NCI-H1092 (cell line): ENCODE results near the gene COQ2.
"Not testable (repeated sequence)": the region's sequence is repeated elsewhere in the genome, so short reads cannot be mapped to it uniquely, and the experiment has no call there.

Experiments used
- DNase-seq: peaks from one replicate; lab custom pipeline; 2025; lab: John Stamatoyannopoulos, UW

Gene COQ2

GRCh38 chr4:83247415-83248357, 36.9 kb downstream of the COQ2 start:
- no peak for DNase-seq

- no peak for DNase-seq
Observed at GRCh38 chr4:83241132-83241531, 43.5 kb downstream of the COQ2 start.

GRCh38 chr4:83240379-83240875, 44.2 kb downstream of the COQ2 start:
- no peak for DNase-seq

- DNase-seq, result no peak
Observed at GRCh38 chr4:83238393-83239248, 46.0 kb downstream of the COQ2 start.

- DNase-seq, result no peak
Observed at GRCh38 chr4:83237591-83237990, 47.0 kb downstream of the COQ2 start.

GRCh38 chr4:83235645-83236133, 48.9 kb downstream of the COQ2 start:
- DNase-seq, result not testable (repeated sequence)

- DNase-seq, result no peak
Observed at GRCh38 chr4:83234902-83235644, 49.5 kb downstream of the COQ2 start.

GRCh38 chr4:83234387-83234786, 50.2 kb downstream of the COQ2 start:
- not testable (repeated sequence) for DNase-seq

GRCh38 chr4:83232082-83232481, 52.5 kb downstream of the COQ2 start:
- no peak for DNase-seq

- no peak for DNase-seq
Observed at GRCh38 chr4:83231620-83232076, 53.0 kb downstream of the COQ2 start.

GRCh38 chr4:83230928-83231327, 53.7 kb downstream of the COQ2 start:
- DNase-seq, result no peak

- DNase-seq, result no peak
Observed at GRCh38 chr4:83229791-83230190, 54.8 kb downstream of the COQ2 start.

GRCh38 chr4:83228231-83228630, 56.4 kb downstream of the COQ2 start:
- no peak for DNase-seq

GRCh38 chr4:83224502-83225197, 59.9 kb downstream of the COQ2 start:
- no peak for DNase-seq

- no peak for DNase-seq
Observed at GRCh38 chr4:83223781-83224180, 60.8 kb downstream of the COQ2 start.

GRCh38 chr4:83221897-83222441, 62.6 kb downstream of the COQ2 start:
- DNase-seq, result no peak

GRCh38 chr4:83219344-83220331, 65.0 kb downstream of the COQ2 start:
- DNase-seq, result no peak

- no peak for DNase-seq
Observed at GRCh38 chr4:83217721-83218522, 66.7 kb downstream of the COQ2 start.
